Measurements from ENCODE around the gene HCK. TPM values are rescaled to one million over a fixed set of nuclear protein-coding genes. Genes with fewer than 3 reads are reported as not detected.

The HCK gene
- total and polyA plus RNA-seq, 9 of the 15 experiments (the other 6 are each of a cell fraction or from before 2014, with no cell fraction given), result 0.09 to 0.51 (median 0.27) TPM; not detected in 6

DNA sequence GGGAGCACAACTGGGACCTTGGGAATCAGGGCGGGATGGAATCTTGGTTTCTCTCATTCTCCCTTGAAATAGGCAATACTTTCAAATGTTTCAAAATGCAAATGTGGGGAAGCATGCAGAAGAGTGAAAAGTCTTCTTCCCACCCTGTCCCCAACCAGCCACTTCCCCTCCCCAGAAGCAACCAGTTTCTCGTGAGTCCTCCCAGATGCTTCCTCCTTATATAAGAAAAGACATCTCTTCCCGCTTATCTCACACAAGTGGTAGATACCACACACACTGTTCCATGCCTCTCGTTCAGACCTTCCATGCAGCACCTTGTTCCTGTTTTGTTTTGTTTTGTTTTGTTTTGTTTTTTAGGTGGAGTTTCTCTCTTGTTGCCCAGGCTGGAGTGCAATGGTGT lies 25.1 kb downstream of the HCK start:
- Histone ChIP-seq H3K9me1 (ENCODE audit: control insufficient read depth, insufficient read depth, low read length) (no peaks in the 10 kb centered on the region), H3K27ac (ENCODE audit: extremely low read depth, low read depth, low read length) (no peak overlapping the region), H3K36me3 (ENCODE audit: control insufficient read depth, insufficient read depth, low read length) (no peaks in the 10 kb centered on the region), H4K20me1 (replicated peaks; ENCODE audit: control insufficient read depth, insufficient read depth, low read length) (no peaks in the 10 kb centered on the region), H3K27me3 (ENCODE audit: control insufficient read depth in 2 of 2, insufficient read depth in 2 of 2, low read length in 2 of 2) (peaks cover 30 to 56% of the 10 kb centered on the region in 2 experiments), H2AFZ (ENCODE audit: low read depth, low read length) (no peak overlapping the region), H3K4me2 (ENCODE audit: insufficient read depth, low read length) (no peak overlapping the region), H3K4me1 (replicated peaks in 1 of 2; ENCODE audit: control insufficient read depth in 2 of 2, insufficient read depth in 2 of 2, low read length in 2 of 2) (no peaks in the 10 kb centered on the region; a peak in 1 of 5 replicates), H3K9me3 (replicated peaks; ENCODE audit: control insufficient read depth, insufficient read depth, low read depth, low read length) (no peaks in the 10 kb centered on the region), H3K9ac (ENCODE audit: insufficient read depth in 1 of 2, low read depth in 2 of 2, low read length in 2 of 2) (no peak overlapping the region), H3K79me2 (ENCODE audit: control insufficient read depth, insufficient read depth, low read length) (no peaks in the 10 kb centered on the region), H3K4me3 (no peak overlapping the region)
- WGBS (ENCODE audit: insufficient coverage, low coverage, missing lambda C conversion rate), result 1% methylated on average over 4 of the region's 4 CpGs
- POLR2A ChIA-PET, result interaction anchor here (0.6 kb wide), 1 partner anchor 113 kb away, joined by 3 read pairs; no protein-coding TSS in a partner anchor
- FAIRE-seq, result peak; percentile 42
- CTCF ChIA-PET (ENCODE audit: low intra/inter-chr PET ratio), result no interaction called here
- no TSS peak for BruUV-seq (replicated peaks)
- ATAC-seq, result no peak
- in situ Hi-C loops (cut with MboI), result no loop called here
- no peak for DNase-seq (ENCODE audit: extremely low read depth in 1 of 4, low spot score in 3 of 4)
- intact Hi-C loops (cut with micrococcal nuclease), result no loop called here
- no peak for TF ChIP-seq TCF3 (CRISPR knock-in tag; IDR thresholded peaks at IDR 0.05)
- TF ChIP-seq C11orf30 (IDR thresholded peaks at IDR 0.05; ENCODE audit: low read depth), result no peak
- TF ChIP-seq ZFP1 (CRISPR knock-in tag; IDR thresholded peaks at IDR 0.05), result no peak
- TF ChIP-seq SMARCE1 (IDR thresholded peaks at IDR 0.05), result no peak
- no peak for TF ChIP-seq RHOXF2B (CRISPR knock-in tag; conservative IDR thresholded peaks at IDR 0.05)
- no peak for TF ChIP-seq POLR2AphosphoS2 (IDR thresholded peaks at IDR 0.05; ENCODE audit: low read length)
- TF ChIP-seq, protein P1, sequence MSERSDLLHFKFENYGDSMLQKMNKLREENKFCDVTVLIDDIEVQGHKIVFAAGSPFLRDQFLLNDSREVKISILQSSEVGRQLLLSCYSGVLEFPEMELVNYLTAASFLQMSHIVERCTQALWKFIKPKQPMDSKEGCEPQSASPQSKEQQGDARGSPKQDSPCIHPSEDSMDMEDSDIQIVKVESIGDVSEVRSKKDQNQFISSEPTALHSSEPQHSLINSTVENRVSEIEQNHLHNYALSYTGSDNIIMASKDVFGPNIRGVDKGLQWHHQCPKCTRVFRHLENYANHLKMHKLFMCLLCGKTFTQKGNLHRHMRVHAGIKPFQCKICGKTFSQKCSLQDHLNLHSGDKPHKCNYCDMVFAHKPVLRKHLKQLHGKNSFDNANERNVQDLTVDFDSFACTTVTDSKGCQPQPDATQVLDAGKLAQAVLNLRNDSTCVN (CRISPR knock-in tag; IDR thresholded peaks at IDR 0.05), result 0 out of 2 replicates have a peak, but pooled peaks have one; percentile 26
- peak; percentile 78; the same call in 1 of the 2 replicates for TF ChIP-seq ZNF263 (CRISPR knock-in tag; IDR thresholded peaks at IDR 0.05; ENCODE audit: borderline replicate concordance)
- no peak for TF ChIP-seq BRD9 (IDR thresholded peaks at IDR 0.05; ENCODE audit: low read depth, partially characterized antibody)
- TF ChIP-seq, protein P2, sequence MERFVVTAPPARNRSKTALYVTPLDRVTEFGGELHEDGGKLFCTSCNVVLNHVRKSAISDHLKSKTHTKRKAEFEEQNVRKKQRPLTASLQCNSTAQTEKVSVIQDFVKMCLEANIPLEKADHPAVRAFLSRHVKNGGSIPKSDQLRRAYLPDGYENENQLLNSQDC (CRISPR knock-in tag; IDR thresholded peaks at IDR 0.05), result no peak
- TF ChIP-seq, protein P3, sequence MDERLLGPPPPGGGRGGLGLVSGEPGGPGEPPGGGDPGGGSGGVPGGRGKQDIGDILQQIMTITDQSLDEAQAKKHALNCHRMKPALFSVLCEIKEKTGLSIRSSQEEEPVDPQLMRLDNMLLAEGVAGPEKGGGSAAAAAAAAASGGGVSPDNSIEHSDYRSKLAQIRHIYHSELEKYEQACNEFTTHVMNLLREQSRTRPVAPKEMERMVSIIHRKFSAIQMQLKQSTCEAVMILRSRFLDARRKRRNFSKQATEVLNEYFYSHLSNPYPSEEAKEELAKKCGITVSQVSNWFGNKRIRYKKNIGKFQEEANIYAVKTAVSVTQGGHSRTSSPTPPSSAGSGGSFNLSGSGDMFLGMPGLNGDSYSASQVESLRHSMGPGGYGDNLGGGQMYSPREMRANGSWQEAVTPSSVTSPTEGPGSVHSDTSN (CRISPR knock-in tag; IDR thresholded peaks at IDR 0.05; ENCODE audit: low read depth), result no peak
- TF ChIP-seq, protein P3 (tag; conservative IDR thresholded peaks at IDR 0.05; ENCODE audit: low read depth), result no peak
- TF ChIP-seq, protein P4, sequence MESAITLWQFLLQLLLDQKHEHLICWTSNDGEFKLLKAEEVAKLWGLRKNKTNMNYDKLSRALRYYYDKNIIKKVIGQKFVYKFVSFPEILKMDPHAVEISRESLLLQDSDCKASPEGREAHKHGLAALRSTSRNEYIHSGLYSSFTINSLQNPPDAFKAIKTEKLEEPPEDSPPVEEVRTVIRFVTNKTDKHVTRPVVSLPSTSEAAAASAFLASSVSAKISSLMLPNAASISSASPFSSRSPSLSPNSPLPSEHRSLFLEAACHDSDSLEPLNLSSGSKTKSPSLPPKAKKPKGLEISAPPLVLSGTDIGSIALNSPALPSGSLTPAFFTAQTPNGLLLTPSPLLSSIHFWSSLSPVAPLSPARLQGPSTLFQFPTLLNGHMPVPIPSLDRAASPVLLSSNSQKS (CRISPR knock-in tag; IDR thresholded peaks at IDR 0.05), result no peak
- no peak for TF ChIP-seq NELFE (IDR thresholded peaks at IDR 0.05; ENCODE audit: insufficient read depth, insufficient read length)
- no peak for TF ChIP-seq ZNF121 (CRISPR knock-in tag; conservative IDR thresholded peaks at IDR 0.05)
- TF ChIP-seq SPI1 (IDR thresholded peaks at IDR 0.05; ENCODE audit: borderline replicate concordance, low read depth, low read length), result 0 out of 2 replicates have a peak, but pooled peaks have one; percentile 29
- TF ChIP-seq, protein P5, sequence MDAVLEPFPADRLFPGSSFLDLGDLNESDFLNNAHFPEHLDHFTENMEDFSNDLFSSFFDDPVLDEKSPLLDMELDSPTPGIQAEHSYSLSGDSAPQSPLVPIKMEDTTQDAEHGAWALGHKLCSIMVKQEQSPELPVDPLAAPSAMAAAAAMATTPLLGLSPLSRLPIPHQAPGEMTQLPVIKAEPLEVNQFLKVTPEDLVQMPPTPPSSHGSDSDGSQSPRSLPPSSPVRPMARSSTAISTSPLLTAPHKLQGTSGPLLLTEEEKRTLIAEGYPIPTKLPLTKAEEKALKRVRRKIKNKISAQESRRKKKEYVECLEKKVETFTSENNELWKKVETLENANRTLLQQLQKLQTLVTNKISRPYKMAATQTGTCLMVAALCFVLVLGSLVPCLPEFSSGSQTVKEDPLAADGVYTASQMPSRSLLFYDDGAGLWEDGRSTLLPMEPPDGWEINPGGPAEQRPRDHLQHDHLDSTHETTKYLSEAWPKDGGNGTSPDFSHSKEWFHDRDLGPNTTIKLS (IDR thresholded peaks at IDR 0.05; ENCODE audit: borderline replicate concordance, low read depth), result no peak
- TF ChIP-seq ZFP36 (IDR thresholded peaks at IDR 0.05; ENCODE audit: low read depth, low read length, partially characterized antibody), result no peak

Measured in K562 (cell line).